CD4-positive, alpha-beta T cell treated with Interleukin-17A for 1 hour (primary cell): ENCODE measurements around the gene RERE.

ENCODE experiments used
- DNase-seq: peaks from one replicate; pipeline ENCODE4 v3.0.0-alpha.2; 2020

RERE gene

DNA sequence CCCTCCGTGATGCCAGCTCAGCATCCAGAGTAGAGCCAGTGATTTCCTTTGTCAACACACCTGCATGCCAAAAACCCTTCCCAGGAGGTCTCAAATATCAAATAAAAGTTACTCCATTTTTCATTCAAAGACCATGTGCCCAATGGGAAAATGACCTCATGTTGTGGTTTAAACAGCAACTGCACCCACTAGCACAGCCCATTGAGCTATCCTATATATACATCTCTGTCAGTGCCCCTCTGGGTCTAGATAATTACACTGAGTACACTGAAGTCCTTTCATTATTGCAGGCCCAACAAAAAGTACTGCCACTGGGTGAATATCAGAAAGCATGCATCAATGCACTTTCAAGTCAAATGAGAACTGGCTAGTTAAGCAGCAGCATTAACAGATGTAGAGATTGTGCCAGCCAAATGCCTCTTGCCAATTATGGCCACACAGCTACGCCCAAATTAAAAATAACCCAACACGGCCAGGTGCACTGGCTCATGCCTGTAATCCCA, 381.8 kb downstream of the RERE start:
- DNase-seq, result no peak

DNA sequence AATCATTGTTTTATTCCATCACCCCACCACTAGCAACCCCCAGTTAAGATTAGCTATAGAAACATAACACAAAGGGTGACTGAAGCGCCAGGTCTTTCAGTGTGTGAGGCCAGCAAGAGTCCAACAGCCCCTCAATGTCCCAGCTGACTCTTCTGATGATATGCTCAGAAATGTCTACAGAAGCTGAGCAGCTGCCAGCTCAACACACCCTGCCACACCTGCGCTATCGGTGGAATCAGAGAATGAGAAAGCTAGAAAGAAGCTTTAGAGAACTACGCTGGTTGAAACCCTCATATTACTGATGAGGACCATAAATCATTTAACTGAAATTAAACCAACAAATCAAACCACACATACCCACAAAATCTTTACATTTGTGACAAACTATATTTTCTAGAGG, 383.3 kb downstream of the RERE start:
- DNase-seq, result no peak

DNA sequence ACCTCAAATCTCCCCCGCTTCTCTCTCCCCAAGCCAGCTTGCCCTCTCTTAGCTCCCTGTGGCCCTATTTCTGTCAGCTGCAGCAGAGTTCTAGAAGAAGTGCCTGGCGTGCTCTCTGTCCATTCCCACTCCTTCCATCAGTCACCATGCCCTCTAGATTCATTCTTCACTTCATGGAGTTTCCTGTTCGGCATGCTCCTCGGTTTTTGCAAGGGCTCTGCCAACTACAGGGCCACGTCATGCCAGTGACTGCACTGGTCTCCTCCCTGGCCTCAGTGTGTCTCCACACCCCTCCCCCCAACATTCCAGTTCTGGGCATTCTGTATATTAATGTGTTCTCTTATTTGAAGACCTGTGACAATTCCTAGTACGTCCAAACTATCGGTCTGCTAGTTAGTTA, 385.7 kb downstream of the RERE start:
- no peak for DNase-seq

DNA sequence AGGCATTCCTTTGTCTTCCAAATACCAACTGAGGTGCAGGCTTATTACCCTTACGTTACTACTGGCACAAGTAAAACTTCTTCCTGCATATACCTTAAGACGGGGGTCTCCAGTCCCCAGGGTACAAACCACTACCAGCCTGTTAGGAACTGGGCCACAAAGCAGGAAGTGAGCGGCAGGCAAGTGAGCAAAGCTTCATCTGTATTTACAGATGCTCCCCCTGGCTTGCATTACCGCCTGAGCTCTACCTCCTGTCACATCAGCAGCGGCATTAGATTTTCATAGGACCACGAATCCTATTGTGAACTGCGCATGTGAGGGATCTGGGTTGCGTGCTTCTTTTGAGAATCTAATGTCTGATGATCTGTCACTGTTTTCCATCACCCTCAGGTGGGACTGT, 386.4 kb downstream of the RERE start:
- DNase-seq, result peak; percentile 45

DNA sequence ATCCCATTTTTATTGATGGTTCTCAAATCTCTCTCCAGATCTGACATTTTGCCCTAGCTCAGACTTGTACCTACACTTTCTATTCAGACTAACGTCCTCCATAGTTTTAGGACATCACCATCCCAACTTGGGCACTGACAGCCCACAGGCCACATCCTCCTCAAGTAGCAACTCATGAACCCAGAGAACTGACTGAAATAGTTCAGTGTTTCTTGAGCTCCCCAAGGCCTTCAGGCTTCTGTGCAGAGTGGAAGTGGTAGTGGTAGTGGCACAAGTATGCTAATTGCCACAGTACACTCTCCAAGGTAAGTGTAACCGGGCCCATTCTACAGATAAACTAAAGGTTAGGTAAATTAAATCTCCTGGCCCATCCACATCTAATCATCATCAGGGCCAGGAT, 387.0 kb downstream of the RERE start:
- no peak for DNase-seq

DNA sequence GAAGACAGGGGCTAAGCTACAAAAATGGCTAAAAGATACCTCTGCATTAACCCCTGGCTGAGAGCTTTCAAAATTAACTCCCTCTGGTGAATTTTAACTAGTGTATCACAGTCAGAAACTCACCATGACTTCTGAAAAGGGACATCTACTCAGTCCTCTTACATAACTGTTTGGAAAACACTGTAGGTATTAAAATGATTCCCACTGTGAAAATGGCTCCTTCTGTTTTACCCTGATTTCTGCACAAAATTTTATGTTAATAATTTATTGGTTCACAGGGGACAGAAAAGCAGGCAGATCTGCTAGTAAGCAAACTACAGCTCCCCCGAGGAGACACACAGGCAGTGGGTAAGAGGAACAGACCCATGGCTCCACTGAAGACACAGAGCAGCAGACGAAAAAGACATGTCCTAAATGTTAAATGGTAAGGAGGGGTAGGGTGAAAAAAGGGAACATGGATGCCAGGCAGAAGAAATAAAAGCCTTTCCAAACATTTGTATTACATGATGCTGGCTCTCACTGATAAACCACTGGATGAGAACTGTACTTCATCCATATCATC, 387.8 kb downstream of the RERE start:
- DNase-seq, result no peak

DNA sequence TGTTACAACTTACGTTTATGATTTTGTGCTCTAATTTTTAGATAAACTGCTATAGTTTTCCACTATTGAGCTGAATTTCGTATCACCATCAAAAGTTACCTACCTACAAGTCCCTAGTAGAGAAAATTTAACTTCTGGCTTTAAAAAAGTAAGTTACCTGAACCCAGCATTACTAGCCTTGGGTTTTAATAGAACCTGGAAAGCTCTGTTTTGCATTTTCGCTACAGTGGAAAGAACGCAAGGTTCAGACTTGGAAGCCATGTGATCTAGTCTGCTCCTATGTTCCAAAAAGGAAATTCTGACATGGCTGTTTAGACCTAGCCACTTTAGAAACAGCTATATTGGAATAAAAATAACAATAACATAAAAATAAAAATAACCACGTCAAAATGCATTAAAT, 389.0 kb downstream of the RERE start:
- no peak for DNase-seq

DNA sequence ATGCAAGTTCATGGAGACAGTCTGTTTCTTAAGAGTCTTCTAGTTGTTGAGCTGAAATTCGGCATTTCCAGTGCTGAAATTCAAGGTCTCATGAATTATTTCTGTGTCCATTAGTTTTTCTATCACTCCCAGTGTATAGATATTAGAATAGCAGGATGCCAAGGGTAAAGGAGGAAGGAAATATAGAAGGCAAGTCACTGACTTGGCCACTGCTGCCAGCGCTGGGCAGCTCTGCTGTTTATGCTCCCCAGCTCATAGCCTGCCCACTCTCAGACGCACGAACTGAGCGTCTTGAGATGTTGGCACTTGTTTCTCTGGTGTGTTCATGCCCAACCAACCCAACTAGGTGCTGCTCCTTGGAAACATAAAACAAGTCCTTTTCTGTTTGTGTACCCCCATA, 389.5 kb downstream of the RERE start:
- DNase-seq, result no peak

DNA sequence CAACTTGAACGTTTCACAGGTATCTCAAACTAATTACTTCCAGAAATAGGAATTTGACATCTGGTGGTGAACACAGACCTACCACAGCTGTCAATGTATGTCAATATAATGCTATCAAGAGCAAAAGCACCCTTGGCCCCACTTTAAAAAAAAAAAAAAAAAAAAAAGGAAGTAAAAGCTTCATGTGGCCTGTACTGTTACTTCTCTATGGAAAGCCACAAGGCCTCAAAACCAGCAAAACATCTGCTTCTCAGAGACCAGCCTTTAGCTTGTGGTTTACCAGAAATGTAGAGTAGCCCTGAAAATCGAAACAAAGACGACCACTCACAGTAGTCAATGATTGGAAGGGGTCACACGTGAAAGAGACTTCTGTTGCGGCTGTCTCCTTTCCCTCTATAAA, 389.9 kb downstream of the RERE start:
- DNase-seq, result peak; percentile 70

DNA sequence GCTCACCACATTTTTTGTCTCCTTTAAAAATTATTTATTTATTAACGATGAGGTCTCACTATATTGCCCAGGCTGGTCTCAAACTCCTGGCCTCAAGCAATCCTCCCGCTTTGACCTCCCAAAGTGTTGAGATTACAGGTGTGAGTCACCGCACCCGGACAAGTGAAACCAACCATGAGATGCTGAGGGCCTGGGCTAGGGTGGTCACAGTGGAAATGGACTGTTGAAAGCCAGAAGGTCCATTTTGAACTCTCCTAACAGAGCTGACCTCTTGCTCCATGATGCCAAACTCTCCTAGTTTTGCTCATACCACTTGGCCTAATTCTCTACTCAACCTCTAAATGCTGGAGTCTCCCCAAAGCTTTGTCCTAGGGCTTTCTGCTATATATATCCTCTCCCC, 390.4 kb downstream of the RERE start:
- no peak for DNase-seq

DNA sequence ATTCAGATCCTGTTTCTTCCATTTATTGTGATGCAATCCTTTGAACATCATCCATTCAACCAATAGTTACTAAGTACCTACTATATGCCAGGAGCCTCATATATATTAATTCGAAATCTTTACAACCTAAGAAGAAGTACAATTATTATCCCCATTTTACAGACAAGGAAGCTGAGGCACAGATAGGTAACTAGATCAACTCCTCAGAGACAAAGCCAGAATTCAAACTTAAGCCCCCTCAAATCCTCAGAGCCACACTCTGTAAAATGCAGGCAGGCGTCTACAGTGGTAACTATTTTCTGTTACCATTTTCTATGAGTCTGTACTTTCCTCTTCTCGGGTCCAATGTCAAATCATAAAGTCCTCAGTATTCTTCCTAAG, 391.7 kb downstream of the RERE start:
- DNase-seq, result no peak

DNA sequence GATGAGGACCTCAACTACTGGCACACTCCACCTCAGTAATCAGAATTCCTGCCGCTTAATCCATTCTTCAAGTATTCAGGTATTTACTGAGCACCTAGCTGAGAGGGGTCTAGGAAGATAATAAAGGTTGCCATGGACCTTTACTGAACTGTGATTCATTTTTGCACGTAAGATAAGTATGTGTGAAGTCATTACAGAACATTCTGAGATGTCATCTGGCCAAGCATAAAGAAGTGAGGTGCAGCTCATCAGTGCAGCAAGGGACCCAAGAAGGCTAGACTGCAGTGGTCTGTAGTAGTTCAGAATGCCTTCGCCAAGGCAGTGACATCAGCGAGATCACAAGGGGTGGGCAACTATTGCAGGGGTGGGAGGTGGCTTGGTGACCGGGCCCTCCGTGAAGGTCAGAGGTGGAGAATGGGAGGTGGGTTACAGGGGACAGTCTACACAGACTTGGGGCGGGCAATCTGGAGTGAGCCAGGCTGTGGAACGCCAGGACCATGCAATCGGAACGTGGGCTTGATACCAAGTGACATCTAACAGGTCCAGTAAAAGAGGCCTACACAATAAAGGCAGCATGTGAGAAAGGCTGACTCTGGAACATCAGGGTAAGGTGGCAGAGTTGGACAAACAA, 392.2 kb downstream of the RERE start:
- no peak for DNase-seq

DNA sequence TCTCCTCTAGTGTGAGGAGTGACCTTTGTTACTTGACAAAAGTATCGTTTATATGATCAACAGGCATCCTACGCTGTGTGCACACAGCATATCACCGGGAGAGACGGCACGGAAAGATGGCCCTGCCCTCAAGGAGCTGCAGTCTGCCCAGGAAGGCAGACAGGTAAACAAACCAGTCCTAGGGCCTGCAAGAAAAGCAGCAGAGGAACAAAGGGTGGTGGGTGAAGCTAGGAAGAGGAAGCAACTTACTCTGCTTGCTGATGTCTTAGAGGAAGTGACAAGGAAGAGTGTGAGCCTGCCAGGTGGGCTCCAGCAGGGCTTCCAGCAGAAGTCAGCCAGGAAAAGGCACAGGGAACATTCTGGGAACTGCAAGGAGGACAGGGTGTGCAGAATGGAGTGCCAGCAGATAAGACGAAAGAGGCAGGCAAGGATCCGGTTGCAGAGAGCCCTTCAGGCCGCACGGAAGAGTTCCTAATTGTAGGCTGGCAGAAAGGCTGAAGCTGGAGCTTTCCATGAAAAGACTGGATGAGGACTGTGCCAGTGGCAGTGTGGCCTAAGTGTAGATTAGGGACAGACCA, 392.8 kb downstream of the RERE start:
- peak; percentile 64 for DNase-seq

DNA sequence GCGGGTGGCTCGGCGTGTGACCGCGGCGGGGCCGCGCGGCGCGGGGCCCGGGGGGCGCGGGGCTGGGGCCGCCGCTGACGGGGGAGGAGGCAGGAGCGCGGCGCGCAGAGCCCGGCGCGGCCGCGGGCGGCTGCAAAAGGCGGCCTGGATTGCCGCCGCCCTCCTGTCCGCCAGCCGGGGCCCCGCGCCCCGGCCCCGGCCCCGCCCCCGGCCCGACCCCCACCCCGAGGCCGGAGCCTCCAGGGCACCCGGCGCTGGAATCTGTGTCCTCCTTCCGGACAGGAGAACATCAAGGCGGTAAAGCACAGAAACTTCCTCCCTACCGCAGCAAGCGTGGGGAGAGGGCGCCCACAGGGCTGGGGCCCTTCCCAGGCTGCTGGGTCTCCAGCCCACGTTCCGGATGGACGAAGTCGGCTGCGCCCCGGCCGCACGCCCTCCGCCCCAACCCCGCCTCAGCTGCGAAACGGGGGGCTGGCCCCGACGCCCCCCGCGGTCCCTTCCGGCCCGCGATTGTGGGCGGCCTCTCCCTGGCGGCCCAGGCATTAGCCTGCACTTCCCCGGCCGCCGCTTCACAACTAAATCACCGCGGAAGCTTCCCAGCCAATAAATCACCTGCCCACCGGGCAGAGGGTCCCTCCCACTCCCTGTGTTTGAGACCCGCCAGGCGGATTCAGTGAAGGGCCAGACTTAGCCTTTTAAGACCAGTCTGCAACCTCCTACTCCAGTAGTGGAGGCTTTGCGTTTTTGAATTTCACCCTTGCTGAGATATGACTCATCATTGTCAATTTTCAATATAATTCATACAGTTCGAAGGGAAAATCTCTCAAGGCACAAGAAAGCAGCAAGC, 393.5 kb downstream of the RERE start:
- peak; percentile 61 for DNase-seq

DNA sequence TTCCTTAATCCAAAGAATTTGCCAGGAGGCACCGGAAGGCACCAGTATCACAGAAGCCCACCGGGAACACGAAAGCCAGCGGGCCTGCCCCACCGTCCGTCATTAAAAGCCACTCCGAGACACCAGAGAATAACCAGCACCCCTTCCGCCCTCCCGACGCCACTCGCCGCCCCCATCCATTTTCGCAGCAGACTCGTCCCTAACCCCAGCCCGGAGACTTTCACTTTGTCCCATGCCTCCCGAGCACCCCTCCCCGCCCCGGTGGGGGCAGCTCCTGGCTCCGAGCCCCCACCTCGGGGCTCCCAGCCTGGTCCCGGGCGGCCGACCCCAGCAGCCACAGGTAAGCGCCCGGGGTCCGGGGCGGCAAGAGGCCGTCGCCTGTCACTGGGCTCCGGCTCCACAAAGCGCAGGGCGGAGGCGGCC, 394.2 kb downstream of the RERE start:
- peak; percentile 39 for DNase-seq

DNA sequence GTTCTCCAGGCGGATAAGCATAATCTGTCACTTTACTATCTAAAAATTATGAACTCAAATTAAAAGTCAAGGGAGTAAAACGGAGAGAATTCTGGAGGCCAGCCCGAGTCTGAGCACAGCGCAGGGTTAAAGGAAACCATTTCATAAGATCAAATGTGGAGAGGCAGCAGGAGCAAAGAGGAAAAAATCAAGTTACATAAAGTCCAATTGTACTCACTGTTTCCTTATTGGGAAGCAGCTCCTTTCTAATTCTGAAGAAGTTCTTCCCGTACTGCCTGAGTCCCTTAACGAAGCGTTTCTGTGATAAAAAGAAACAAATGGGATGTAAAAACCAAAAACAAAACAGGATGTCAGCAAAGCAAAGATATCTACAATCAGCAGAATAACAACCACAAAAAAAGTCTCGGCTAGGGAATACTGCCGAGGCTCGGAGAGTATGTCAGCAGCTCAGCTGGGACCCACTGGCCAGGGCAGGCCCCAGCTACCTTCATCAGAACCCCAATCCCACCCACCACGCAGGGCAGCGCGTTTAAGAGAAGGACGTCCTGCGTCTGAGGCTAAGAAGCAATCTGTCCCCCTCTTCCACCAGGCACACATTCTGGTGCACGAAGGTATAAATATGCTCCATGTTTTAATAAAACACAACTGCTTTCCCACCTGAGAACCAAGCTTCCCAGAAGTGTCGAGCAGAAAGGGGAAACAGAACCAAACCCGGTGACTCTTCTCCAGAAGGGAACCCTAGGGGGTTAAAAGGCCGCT, 394.8 kb downstream of the RERE start:
- DNase-seq, result peak; percentile 22

DNA sequence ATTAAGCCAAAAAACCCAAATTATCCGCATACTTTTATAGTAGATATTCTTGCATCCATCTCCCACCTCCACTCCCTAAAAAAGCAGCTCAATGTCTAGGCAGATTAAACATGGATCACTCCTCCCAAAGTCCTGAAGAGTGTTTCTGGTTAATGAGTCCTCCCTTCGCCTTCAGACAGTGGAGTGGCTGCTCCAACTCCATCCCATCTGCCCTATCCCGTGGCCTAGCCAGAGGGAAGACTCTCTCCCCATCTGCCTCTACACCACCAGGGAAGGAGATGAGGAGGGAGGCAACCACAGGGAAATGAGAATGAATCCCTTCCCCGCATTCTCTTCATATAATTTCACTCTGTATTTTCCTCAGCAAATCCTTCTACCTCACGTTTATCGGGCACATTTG, 395.7 kb downstream of the RERE start:
- DNase-seq, result no peak

DNA sequence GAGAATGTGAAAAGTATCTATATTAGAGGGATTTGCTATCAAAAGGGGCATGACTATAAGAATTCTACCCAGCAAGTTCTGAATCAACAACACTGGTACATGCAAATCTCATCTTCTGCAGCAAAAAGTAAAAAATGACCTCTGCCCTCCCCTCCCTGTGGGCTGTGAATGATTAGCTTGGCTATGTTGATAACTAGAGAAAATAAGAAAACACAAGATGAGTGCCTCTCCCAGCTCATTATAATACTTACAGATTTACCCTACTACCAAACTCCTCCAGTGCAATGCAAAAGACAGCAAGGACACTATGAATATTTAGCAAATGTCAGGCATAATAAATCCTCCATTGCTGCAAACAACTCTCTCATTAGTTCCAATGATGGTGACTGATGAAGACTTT, 397.1 kb downstream of the RERE start:
- DNase-seq, result no peak

DNA sequence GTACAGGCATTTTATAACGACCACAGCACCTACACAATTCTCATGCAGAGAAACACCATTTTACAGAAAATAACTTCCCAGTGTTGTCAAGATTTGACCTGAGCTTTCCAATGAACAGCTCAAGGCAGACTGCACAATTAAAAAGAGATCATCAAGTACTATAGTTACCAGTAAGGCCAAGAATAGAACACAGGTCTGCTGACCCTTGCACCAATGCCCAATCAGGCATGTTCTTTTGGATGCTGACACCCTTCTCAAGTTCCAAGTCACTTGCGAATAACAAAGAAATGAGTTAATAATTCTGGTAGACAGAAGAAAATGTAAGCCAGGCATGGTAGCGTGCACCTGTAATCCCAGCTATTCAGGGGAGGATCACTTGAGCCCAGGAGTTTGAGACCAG, 397.6 kb downstream of the RERE start:
- no peak for DNase-seq

DNA sequence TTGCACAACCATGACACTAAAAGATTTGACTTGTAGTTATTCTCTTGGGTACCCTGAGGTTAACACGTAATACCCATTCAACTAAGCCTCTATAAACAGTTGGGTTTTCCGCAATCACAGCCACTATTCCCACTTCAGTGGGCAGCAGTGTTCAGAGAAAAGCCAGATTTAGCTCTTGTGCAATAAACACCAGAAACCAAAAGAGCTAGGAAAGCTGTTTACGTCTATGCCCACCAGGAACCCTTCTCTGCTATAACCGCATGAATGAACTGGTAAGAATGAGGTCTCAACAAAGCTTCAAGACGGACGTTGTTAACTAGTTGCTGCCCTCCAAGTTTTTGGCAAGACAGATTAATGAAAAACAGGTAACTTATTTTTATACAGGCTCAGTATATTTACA, 398.3 kb downstream of the RERE start:
- no peak for DNase-seq

DNA sequence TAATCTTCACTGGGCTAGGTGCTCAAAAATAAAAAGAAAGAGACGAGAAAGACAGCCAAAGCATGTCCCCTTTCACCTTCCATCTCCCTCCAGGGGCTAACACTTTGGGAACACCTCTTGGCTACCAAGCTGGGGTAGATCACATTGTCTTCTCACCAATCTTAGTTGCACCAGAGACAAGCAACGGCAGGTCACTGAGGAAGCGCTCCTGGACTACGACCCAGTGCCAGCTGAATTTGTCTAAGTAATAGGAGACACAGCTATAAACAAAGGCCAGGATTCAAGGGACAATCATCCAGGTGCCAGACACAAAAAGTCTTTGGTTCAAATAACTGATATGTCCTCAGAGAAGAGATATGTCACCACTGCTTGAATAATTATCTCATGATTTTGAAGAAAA, 399.1 kb downstream of the RERE start:
- no peak for DNase-seq

DNA sequence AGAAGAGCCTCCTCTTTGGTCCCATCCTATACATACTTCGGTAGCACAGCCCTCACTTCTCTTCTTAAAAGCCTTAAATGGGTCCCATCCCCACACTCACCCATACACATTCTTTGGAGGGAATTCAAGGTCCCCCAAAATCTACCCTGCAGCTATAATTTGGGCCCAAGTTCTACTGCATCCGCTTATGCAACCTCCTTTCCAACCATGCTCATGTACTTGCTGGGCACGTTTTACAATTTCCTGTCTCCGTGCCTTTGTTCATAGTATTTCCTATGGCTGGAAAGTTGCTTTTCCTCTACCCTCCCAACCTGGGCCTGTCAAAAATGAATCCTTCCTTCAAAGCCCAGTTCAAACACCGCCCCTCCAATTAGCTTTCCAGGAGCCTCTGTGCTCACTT, 399.8 kb downstream of the RERE start:
- no peak for DNase-seq

DNA sequence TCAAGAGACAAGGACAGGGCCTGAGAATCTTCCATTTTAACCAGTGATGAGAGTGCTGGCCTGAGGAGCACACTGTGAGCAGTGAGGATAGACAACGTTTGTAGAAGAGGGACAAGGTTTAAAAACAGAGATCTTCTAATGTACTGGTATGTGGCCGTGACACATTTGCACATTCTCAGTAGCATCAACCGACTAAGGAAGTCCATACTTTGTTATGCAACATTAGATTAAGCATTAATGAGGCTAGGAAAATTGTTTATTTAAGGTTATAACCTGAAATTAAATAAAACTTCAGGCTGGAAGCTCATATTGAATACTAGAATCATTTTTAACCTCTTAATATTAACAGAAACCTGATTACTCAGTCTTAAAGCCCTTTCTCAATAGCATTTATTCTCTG, 400.6 kb downstream of the RERE start:
- no peak for DNase-seq
